ENCODE measurements around the gene PPIAL4G.
"Not testable (repeated sequence)": the region's sequence is repeated elsewhere in the genome, so short reads cannot be mapped to it uniquely, and the experiment has no call there.

The PPIAL4G gene

DNA sequence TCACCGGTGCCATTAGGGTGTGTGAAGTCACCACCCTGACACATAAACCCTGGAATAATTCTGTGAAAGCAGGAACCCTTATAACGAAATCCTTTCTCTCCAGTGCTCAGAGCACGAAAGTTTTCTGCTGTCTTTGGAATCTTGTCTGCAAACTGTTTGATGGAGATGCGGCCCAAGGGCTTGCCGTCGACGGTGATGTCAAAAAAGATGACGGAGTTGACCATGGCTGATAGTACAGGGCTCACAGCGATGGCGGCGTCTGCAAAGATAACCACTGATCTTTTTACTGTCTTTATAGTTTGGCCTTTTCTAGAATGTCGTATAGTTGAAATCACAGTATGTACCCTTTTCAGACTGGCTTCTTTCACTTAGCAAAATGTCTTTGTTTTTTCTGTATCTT lies at the start of gene PPIAL4G:
PPIAL4G (minus strand) TSS at position 274 of the 400 bp plus-strand sequence; CDS start at position 224, 50 bp downstream.
- DNase-seq = not testable (repeated sequence)

- DNase-seq = not testable (repeated sequence)
These were observed 49.1 kb upstream of the PPIAL4G start for GRCh38 chr1:148532158-148532557.

DNA sequence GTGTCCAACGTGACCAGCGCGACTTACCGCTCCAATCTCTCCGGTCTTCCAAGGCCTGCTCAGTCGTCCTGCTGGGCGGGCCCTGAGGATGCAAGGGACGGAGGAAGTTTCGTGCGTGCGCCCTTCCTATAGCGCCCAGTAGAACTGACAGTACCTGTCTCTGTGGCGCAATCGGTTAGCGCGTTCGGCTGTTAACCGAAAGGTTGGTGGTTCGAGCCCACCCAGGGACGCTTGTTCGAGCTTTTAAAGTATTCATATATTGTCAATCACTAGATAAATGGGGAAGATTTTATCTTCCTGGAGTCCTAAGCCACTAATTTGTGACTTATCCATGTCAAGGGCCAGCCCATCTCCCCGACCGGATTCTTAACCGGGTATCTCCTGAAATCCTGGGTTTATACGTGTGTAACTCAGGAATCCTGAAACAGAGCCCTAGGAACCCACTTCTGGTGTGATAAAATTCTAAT lies 46.0 kb upstream of the PPIAL4G start:
- DNase-seq = peak; percentile 40

DNA sequence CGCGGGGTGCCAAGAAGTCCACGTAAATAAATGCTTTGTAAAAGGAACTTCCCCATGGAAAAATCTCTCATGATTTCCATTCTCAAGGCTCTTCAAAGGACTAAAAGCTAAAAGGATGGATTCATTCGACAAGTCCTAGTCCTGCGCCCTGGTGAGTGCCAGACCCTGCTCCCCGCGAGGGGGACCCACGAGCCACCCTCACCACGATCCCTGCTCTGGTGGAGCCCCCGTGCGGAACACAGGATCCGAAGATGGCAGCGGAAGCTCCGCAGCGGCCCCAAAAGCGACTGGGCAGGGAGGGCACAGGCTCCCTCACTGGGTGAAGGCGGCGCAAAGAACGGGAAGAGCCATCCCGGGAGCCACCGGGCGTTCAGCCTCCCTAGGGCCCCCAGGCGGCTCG lies 45.5 kb upstream of the PPIAL4G start:
- not testable (repeated sequence) for DNase-seq

GRCh38 chr1:148526587-148526986 lies 43.5 kb upstream of the PPIAL4G start:
- not testable (repeated sequence) for DNase-seq

DNA sequence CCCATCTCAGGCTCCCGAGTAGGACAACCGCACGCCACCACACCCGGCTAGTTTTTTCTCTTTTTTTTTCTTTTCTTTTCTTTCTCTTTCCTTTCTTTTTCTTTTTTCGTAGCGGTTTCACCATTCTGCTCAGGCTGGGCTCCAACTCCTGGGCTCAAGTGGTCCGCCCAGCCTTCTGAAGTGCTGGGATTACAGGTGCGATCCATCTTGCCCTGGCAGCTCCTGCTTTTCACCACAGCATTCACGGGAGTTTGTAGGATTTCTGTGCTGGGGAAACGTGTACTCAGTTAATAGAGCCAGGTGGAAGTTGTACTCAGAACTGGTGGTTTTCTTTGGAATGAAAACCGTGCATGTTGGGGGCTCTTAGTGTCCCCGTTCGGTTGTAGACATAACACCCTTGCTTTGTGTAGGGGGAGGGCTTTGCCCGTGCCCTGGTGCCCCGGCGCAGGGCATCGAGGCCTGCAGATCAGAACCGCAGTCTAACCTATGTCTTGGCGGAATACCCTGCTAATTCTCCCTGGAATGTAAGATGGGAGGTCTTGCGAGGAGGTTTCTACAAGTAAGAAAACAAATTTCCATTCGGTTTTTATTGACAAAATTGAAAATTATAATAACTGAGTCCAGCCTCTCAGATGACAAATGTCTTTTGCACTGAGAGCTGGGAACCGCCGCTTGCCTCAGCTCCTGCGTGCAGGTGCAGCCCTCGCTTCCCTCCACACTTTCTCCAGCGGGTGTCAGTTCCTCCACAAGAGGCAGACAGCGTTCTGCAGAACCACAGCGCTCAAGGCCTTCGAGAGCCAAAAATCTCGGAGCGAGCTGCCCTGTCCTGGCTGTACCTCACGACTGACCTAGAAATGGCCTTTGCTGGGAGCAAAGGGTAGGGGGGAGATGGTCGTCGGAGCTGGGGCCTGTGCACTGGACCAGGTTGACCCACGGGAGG lies 40.4 kb upstream of the PPIAL4G start:
- not testable (repeated sequence) for DNase-seq

DNA sequence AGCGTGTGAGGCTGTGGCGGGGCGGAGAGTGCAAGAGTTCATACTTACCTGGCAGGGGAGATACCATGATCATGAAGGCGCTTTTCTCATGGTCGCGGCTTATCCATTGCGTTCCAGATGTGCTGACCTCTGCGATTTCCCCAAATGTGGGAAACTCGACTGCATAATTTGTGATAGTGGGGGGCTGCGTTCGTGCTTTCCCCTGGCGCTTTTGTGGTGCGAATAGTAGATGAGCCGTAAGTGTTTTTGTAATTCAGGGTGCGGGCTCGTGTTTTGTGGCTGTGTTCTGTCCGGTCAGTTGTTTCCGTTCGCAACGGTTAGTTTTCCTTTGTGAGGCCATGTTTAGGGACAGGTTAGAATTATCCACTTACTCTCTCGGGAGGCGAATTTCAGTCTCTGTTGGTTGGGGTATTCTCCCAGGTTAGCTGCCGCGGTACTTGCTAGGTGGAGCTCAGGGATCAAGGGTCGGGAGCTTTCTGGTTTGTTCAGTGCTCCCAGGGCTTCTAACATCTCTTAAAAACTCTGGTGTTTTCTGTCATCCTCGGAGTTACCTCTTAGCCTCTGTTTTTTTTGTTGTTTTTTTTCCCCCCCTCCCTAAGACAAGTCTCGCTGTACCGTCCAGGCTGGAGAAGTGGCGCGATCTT lies 39.6 kb upstream of the PPIAL4G start:
- peak; percentile 72 for DNase-seq

- DNase-seq = peak; percentile 60
These were observed 39.0 kb upstream of the PPIAL4G start for GRCh38 chr1:148522072-148522471.

DNA sequence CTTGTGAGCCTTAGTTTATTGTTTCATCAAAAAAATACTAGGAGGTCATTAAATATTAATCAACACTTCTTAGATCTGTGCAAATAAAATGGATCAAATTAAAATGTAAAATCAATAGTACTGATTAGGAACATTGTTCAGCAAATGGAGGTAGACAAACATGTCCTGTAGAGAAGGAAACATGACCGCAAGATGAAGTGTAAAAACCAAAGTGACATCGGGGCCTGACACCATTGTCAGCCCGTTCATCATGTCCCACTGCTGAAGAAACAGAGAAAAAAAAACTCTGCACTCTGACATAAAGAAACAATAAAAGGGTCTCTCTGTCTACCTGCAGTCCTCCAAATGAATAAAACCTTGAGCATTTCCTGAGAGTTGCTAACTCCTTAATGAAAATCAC lies 31.2 kb upstream of the PPIAL4G start:
- not testable (repeated sequence) for DNase-seq

DNA sequence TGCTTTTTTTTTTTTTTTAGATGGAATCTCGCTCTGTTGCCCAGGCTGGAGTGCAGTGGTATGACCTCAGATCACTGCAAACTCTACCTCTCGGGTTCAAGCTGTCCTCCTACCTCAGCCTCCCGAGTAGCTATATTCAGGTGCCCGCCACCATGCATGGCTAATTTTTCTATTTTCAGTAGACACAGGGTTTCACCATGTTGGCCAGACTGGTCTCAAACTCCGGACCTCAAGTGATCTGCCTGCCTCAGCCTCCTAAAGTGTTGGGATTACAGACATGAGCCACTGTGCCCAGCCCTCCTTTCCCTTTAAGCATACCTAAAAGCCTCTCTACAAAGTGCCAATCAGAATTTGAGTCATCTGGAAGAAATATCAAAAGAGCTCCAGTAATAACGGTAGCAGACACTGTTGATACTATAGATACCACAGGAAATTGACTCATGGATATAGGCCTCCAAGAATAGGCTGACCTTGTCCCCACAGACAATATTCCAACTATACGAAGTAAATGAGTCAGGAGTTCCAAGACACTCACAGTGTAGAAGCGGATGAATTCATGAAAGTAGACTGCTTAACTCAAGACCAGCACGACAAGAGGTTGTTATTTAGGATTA lies 29.6 kb upstream of the PPIAL4G start:
- DNase-seq = not testable (repeated sequence)

GRCh38 chr1:148493933-148494332 lies 10.8 kb upstream of the PPIAL4G start:
- not testable (repeated sequence) for DNase-seq

GRCh38 chr1:148481134-148481533 lies 2.0 kb downstream of the PPIAL4G start:
- DNase-seq = not testable (repeated sequence)

DNA sequence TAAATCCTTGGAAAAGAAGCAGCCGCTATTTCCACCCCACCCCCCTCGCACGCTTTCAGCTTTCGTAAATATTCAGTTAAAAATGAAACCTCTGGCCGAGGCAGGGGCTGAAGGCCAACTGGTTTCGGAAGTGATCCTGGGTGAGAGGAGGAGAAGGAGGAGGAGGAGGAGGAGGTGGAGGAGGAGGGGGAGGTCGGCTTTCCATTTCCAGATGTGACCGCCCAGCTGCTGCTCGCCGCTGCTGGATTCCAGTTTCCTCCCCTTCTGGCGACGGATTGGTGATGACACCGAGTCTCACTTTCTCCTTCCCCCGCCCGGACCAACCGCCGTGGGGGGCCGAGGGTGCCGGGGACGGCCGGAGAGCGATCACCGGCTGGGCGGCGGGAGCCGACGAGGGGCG lies 23.4 kb downstream of the PPIAL4G start:
- DNase-seq = not testable (repeated sequence)

DNA sequence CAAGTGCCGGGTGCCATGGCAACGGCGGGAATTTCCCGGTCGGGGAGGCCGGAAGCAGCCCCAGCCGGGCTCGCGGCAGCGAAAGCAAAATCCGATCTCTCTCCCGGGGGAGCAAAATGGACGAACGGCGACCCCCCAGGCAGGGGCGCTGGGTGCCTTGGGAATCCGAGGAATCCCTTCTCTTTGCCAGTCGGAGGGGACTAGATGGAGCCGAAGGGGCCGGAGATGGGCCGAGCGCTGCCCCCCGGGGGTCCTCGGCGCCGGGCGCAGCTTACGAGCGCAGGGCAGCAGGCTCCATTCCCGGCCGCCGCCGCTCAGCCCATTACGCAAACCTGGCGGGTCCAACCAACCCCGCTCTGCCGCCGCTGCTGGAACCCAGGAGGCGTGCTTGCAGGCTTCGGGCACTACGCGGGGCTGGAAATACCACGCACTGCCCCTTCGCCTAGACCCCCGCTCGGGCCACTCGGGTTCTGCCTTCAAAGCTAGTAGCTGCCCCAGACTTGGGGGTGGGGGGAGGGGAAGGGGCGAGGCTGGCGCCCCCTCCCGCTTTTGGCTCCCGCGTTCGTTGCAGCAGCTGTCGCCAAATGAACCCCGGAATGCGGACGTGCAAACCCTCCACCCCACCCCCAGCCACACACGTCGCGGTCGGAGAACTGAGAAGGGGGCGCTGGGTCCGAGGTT lies 24.1 kb downstream of the PPIAL4G start:
- peak; percentile 26 for DNase-seq

- DNase-seq = peak; percentile 30
These were observed 24.7 kb downstream of the PPIAL4G start for GRCh38 chr1:148458398-148458797.

GRCh38 chr1:148452845-148453244 lies 30.3 kb downstream of the PPIAL4G start:
- not testable (repeated sequence) for DNase-seq

DNA sequence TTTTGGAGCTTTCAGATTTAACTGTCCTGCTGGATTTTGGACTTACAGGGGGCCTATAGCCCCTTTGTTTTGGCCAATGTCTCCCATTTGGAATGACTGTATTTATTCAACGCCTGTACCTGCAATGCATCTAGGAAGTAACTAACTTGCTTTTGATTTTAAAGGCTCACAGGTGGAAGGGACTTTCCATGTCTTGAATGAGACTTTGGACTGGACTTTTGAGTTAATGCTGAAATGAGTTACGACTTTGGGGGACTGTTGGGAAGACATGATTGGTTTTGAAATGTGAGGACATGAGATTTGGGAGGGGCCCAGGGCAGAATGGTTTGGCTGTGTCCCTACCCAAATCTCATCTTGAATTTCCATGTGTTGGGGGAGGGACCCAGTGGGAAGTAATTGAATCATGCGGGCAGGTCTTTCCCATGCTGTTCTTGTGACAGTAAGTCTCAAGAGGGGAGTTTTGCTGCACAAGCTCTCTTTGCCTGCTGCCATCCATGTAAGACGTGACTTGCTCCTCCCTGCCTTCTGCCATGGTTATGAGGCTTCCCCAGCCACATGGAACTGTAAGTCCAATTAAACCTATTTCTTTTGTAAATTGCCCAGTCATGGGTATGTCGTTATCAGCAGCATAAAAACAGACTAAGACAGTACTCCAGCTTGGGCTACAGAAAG lies 43.3 kb downstream of the PPIAL4G start:
- not testable (repeated sequence) for DNase-seq

DNA sequence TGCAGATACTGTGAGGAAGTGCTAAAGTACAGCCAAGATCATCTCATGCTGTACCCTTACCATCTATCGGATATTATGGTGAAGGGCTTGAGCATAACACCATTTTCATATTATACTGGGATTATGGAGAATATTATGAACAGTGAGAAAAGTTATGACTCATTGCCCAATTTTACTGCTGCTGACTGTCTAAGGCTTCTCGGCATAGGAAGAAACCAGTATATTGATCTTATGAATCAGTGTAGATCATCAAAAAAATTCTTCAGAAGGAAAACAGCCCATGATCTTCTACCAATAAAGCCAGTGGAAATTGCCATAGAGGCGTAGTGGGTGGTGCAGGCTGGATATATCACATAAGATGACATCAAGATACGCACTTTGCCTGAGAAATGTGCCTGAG lies 47.7 kb downstream of the PPIAL4G start:
- DNase-seq = no peak

DNA sequence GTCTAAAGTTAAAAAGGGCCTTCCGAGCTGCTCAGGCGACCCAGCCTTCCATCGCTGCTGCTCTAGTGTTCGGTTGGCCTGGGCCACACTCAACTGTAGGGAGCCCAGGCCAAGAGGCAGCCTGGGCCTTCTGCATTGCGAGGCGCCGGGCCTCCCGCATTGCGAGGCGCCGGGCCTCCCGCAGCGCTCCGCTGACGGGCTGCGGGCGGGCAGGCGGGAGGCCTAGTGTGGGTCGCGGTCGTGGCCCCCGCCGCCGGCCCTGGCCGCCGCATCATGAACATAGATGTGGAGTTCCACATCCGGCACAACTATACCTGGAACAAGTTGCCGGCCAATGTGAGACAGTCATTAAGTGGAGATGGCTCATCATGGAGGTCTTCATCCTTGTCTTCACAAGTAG lies 48.3 kb downstream of the PPIAL4G start:
- no peak for DNase-seq

GRCh38 chr1:148432916-148433317 lies 50.2 kb downstream of the PPIAL4G start:
- not testable (repeated sequence) for DNase-seq
